Measurements from ENCODE around the gene DIO1. TPM values are rescaled to one million over a fixed set of nuclear protein-coding genes. Genes with fewer than 3 reads are reported as not detected.

DIO1 gene
- total and polyA plus RNA-seq, 2 of the 8 experiments (the other 6 are each of a cell fraction or from before 2014, with no cell fraction given), result 0.14 TPM; not detected in 1

- H3K79me1 ChIP-seq (ENCODE audit: low read depth, low read length), result no peaks in the 10 kb centered on the region
- H4K8ac ChIP-seq (ENCODE audit: extremely low read depth, insufficient read depth, low read length), result no peak overlapping the region; the same call in 1 of the 2 replicates
- H2AK5ac ChIP-seq (ENCODE audit: low read depth, low read length), result no peak overlapping the region
- H4K20me1 ChIP-seq (replicated peaks in 1 of 2; ENCODE audit: control insufficient read depth in 1 of 2, insufficient read depth in 2 of 2, low read length in 2 of 2), result no peaks in the 10 kb centered on the region
- H4K5ac ChIP-seq (ENCODE audit: insufficient read length, low read depth, low read length), result no peak overlapping the region
- H3K9ac ChIP-seq (replicated peaks in 1 of 4; ENCODE audit: extremely low read depth in 1 of 4, low read depth in 3 of 4, low read length in 3 of 4), result no peak overlapping the region
- H3K23me2 ChIP-seq (ENCODE audit: low read depth, low read length), result no peaks in the 10 kb centered on the region
- no peaks in the 10 kb centered on the region for H3K79me2 ChIP-seq (ENCODE audit: control insufficient read depth in 1 of 2, insufficient read depth in 2 of 2, low read length in 2 of 2)
- H3K4me1 ChIP-seq (replicated peaks in 1 of 4; ENCODE audit: control insufficient read depth in 3 of 4, insufficient read depth in 4 of 4, low read length in 3 of 4), result no peaks in the 10 kb centered on the region; a peak in 1 of 7 replicates
- no peak overlapping the region for H4K91ac ChIP-seq (replicated peaks; ENCODE audit: insufficient read length, low read length)
- no peak overlapping the region for H2AFZ ChIP-seq (ENCODE audit: low read length)
- no peak for DNase-seq (ENCODE audit: low read depth in 1 of 2, low spot score in 2 of 2)
- no peak overlapping the region for H2BK15ac ChIP-seq (ENCODE audit: low read length)
- TF ChIP-seq PHF8 (conservative IDR thresholded peaks at IDR 0.05; ENCODE audit: low read depth, low read length) (no peak), RAD21 (IDR thresholded peaks at IDR 0.05 in 1 of 2, conservative IDR thresholded peaks at IDR 0.05 in 1 of 2; ENCODE audit: low read depth in 2 of 2, low read length in 2 of 2) (no peak), CHD2 (IDR thresholded peaks at IDR 0.05; ENCODE audit: low read length) (no peak), TAF1 (IDR thresholded peaks at IDR 0.05; ENCODE audit: low read depth, low read length) (no peak), CBX5 (IDR thresholded peaks at IDR 0.05; ENCODE audit: low read depth, low read length) (no peak), JUN (IDR thresholded peaks at IDR 0.05; ENCODE audit: low read depth, low read length) (no peak), GABPA (IDR thresholded peaks at IDR 0.05; ENCODE audit: borderline replicate concordance, insufficient read depth, low read length) (no peak), KDM5A (IDR thresholded peaks at IDR 0.05; ENCODE audit: low read length) (no peak)
- ChIA-PET POLR2A (ENCODE audit: partially characterized antibody) (interaction anchor here (1.6 kb wide), 1 partner anchor 8 kb away, joined by 5 read pairs; no protein-coding TSS in a partner anchor), CTCF (ENCODE audit: partially characterized antibody) (interaction anchor here (0.9 to 2.8 kb wide), 6 partner anchors 7 to 57 kb away, joined by 3 to 10 read pairs (median 4); no protein-coding TSS in a partner anchor)
- H3K4me3 ChIP-seq (ENCODE audit: extremely low read depth in 1 of 4, insufficient read depth in 2 of 4, low read depth in 3 of 4, low read length in 4 of 4), result no peak overlapping the region
- no peaks in the 10 kb centered on the region for H3K27me3 ChIP-seq (replicated peaks in 1 of 4; ENCODE audit: control insufficient read depth in 3 of 4, extremely low read depth in 1 of 4, insufficient read depth in 3 of 4, low read length in 3 of 4)
- H2BK5ac ChIP-seq (ENCODE audit: low read depth, low read length), result no peak overlapping the region
- no peak overlapping the region for H3K4ac ChIP-seq (replicated peaks; ENCODE audit: insufficient read length, low read depth, low read length)
- no peak overlapping the region for H2BK12ac ChIP-seq (ENCODE audit: low read depth, low read length)
- H2BK120ac ChIP-seq (replicated peaks; ENCODE audit: low read depth, low read length), result no peak overlapping the region
- FAIRE-seq, result no peak
- no peak overlapping the region for H3K4me2 ChIP-seq (ENCODE audit: insufficient read depth in 1 of 2, low read depth in 2 of 2, low read length in 2 of 2)
- H3K14ac ChIP-seq (ENCODE audit: insufficient read length), result no peak overlapping the region
- H2BK20ac ChIP-seq (ENCODE audit: low read length), result no peak overlapping the region
- H3K36me3 ChIP-seq (ENCODE audit: control insufficient read depth in 2 of 4, insufficient read depth in 4 of 4, low read length in 3 of 4), result no peaks in the 10 kb centered on the region
- no peak overlapping the region for H3K27ac ChIP-seq (ENCODE audit: low read depth, low read length)
- H3K23ac ChIP-seq (ENCODE audit: insufficient read length), result no peak overlapping the region
- no peaks in the 10 kb centered on the region for H3K9me3 ChIP-seq (ENCODE audit: insufficient read depth in 2 of 2, low read depth in 1 of 2, low read length in 1 of 2)
- no peak overlapping the region for H3K18ac ChIP-seq (ENCODE audit: extremely low read depth, low read length)
- WGBS, 2 experiments (ENCODE audit: extremely low coverage in 1 of 2, insufficient coverage in 1 of 2, insufficient read length in 1 of 2, insufficient replicate concordance in 2 of 2, low coverage in 1 of 2, low lambda C conversion rate in 2 of 2, missing lambda C conversion rate in 1 of 2), result 93% methylated on average over 7 of the region's 7 CpGs; no CpG with 5 or more reads in 1 of the 2 experiments
- no peak overlapping the region for H3K56ac ChIP-seq (replicated peaks; ENCODE audit: insufficient read length, low read depth, low read length)
Measured at GRCh38 chr1:53902235-53903138, 8.5 kb downstream of the DIO1 start.

Data from H1 (cell line).